Testis (tissue), 2 donors: ENCODE measurements around the gene MFAP3.

Experiments used
- CTCF ChIP-seq, 3 experiments: fragments of 450-650 bp in 2 of 3; fragments of 200-600 bp in 1 of 3; sonication (generic) in 1 of 3; IDR thresholded peaks; one replicate each; pipeline ENCODE4 v1.5.1; 2016 to 2019; ENCODE audit warnings: antibody characterized with exemption in 3 of 3, mild to moderate bottlenecking in 2 of 3, moderate library complexity in 1 of 3
- POLR2A ChIP-seq: fragments of 450-650 bp; IDR thresholded peaks from one replicate; pipeline ENCODE4 v1.6.1; 2017; ENCODE audit warnings: antibody characterized with exemption, mild to moderate bottlenecking, moderate library complexity

DNA sequence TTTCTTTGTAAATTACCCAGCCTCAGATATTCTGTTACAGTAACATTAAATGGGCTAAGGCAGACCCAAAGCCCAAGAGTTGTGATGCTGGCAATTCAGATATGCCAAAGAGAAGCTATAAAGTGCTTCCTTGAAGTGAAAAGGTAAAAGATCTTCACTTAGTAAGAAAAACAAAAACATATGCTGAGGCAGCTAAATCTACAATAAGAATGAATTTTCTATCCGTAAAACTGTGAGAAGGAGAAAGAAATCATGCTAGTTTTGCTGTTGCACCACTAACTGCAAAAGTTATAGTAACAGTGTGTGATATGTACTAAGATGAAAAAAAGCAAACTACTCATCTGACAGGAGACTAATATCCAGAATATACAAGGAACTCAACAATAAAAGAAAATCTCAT, 40.0 kb upstream of the MFAP3 start:
- TF ChIP-seq CTCF (IDR thresholded peaks at IDR 0.05): no peak
- TF ChIP-seq POLR2A: no peak
